ENCODE data around the gene TSPAN3.

DNA sequence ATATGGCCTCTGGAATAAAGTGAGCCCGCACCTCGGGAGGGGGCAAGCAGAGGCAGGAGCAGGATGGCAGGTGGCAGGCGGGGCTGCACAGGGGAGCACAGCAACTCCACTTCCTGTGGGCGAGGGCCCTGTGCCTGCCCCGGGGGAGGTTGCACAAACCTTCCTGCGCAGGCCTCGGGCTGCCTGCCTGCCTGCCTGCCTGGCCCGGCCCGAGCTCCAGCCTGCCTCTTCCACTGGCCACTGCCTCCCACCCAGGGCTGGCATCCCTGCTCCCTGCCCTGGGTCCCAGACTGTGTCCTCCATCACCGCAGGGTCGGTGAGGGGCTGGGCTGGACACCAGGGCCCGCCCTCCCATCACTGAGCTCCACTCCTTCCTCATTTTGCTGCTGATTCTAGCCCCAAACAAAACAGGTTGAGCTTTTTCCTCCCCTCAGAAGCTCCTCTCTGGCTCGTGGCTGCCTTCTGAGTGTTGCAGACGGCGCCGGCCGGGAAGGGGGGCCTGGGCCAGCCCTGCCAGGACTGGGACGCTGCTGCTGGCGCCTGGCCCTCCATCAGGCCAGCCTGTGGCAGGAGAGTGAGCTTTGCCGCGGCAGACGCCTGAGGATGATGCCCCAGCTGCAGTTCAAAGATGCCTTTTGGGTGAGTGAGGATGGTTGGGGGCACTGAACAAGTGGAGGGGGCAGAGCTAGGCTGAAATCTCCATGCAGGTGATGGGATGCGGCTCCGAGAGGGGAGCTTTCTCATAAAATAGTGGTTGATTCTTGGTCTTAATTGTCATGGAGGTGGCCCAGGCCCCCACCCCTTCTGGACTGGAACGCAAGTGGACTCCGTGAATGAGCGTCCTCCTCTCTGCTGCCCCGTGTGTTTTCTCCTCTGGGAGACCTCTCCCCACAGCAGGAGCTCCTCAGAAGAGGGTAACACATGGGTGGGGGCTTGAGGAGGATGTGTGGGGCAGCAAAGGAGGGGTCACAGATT, 75.7 kb downstream of the TSPAN3 start, which contains the start of gene PSTPIP1:
- no peak for TF ChIP-seq POLR2AphosphoS5 (IDR thresholded peaks at IDR 0.05; ENCODE audit: insufficient read depth in 1 of 2, low read depth in 1 of 2)
- no peak for TF ChIP-seq CTCF (IDR thresholded peaks at IDR 0.05)

Measured in vagina (tissue), 2 donors.